HUES48 (cell line): ENCODE results near the gene ANP32B.

ENCODE experiments used
- H3K27ac ChIP-seq: one replicate; pipeline ENCODE4 v1.7.0; 2013; ENCODE audit warnings: low read depth, low read length, inconsistent platforms
- H3K27me3 ChIP-seq: 2 replicates; pipeline ENCODE4 v1.6.1; 2013; ENCODE audit warnings: mild to moderate bottlenecking, low read length; ENCODE audit not compliant: control insufficient read depth, insufficient read depth
- H3K36me3 ChIP-seq: 2 replicates; pipeline ENCODE4 v1.6.1; 2013; ENCODE audit warnings: low read length; ENCODE audit not compliant: control insufficient read depth, insufficient read depth
- H3K4me1 ChIP-seq: 2 replicates; pipeline ENCODE4 v1.6.1; 2013; ENCODE audit warnings: mild to moderate bottlenecking, low read length; ENCODE audit not compliant: control insufficient read depth, insufficient read depth
- H3K4me3 ChIP-seq: 2 replicates; pipeline ENCODE4 v1.5.1; 2013; ENCODE audit warnings: mild to moderate bottlenecking, low read depth, low read length
- H3K9ac ChIP-seq: 2 replicates; pipeline ENCODE4 v1.6.1; 2013; ENCODE audit warnings: mild to moderate bottlenecking, low read depth, low read length, moderate library complexity
- H3K9me3 ChIP-seq: 2 replicates; pipeline ENCODE4 v1.6.1; 2013; ENCODE audit warnings: low read length; ENCODE audit not compliant: control insufficient read depth, insufficient read depth

Gene ANP32B

GRCh38 chr9:97982683-97983588 lies at the start of gene ANP32B:
Gene ANP32B (plus strand): TSS chr9:97983341. CDS start chr9:97983556, 215 bp downstream.
- H3K27ac ChIP-seq: peak within 1 kb of the TSS; percentile 75
- peak within 1 kb of the TSS; percentile 70 for H3K4me3 ChIP-seq
- H3K9me3 ChIP-seq: no peaks in the 10 kb centered on the region
- H3K36me3 ChIP-seq: no peaks in the 10 kb centered on the region
- peaks cover 7% of the 10 kb centered on the region; the same call in 1 of the 2 replicates for H3K4me1 ChIP-seq
- H3K9ac ChIP-seq: peak within 1 kb of the TSS; percentile 89
- H3K27me3 ChIP-seq: peaks cover 84% of the 10 kb centered on the region

GRCh38 chr9:97934321-97935115 lies 48.6 kb upstream of the ANP32B start:
- Histone ChIP-seq H3K27me3 (peaks cover 56% of the 10 kb centered on the region), H3K4me3 (no peak overlapping the region), H3K4me1 (0 out of 2 replicates have a peak, but pooled peaks cover 4% of the 10 kb centered on the region), H3K36me3 (no peaks in the 10 kb centered on the region), H3K9me3 (no peaks in the 10 kb centered on the region), H3K9ac (no peak overlapping the region), H3K27ac (no peak overlapping the region)

GRCh38 chr9:97935276-97935675 lies 47.9 kb upstream of the ANP32B start:
- no peak overlapping the region for H3K9ac ChIP-seq
- no peaks in the 10 kb centered on the region for H3K9me3 ChIP-seq
- H3K4me1 ChIP-seq: 0 out of 2 replicates have a peak, but pooled peaks cover 4% of the 10 kb centered on the region
- no peak overlapping the region for H3K4me3 ChIP-seq
- H3K27me3 ChIP-seq: peaks cover 63% of the 10 kb centered on the region
- no peaks in the 10 kb centered on the region for H3K36me3 ChIP-seq
- H3K27ac ChIP-seq: no peak overlapping the region

- Histone ChIP-seq H3K4me1 (0 out of 2 replicates have a peak, but pooled peaks cover 4% of the 10 kb centered on the region), H3K27me3 (peaks cover 65% of the 10 kb centered on the region)
Measured at GRCh38 chr9:97936998-97937397, 46.1 kb upstream of the ANP32B start.

DNA sequence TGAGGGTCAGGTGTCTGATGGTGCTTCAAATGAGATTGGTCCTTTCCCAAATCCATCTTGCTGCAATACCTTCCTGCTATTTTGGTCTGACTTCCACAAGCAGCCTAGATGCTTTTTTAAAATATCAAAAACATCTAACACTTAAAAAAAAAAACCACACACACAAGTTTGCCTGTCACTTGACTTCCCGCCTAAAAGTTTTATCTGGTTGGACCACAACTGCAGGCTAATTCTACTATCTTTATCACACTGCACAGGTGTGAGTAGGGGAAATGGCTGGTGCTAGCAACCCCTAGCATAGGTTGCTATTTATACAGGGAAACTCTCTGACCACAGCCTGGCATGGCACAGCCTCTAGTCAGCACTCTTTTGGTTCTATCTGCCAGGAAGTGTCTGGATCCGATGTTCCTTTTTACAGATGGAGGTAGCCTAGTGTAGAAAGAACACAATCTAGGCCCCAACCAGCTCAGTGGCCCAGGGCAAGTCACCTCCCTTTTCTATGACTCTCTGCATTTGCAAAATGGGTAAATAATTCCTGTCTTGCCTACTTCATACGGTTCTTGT lies 45.0 kb upstream of the ANP32B start, which contains the start of gene HEMGN:
Gene HEMGN, minus strand, starts transcription at position 92 of the 564 bp plus-strand sequence. Its CDS starts 36 bp downstream, at position 56.
- Histone ChIP-seq H3K4me3 (no peak within 1 kb of the TSS), H3K27ac (no peak within 1 kb of the TSS), H3K27me3 (peaks cover 67% of the 10 kb centered on the region), H3K9me3 (no peaks in the 10 kb centered on the region), H3K4me1 (0 out of 2 replicates have a peak, but pooled peaks cover 4% of the 10 kb centered on the region), H3K36me3 (no peaks in the 10 kb centered on the region), H3K9ac (no peak within 1 kb of the TSS)

More at GRCh38 chr9:97936998-97937397, 46.1 kb upstream of the ANP32B start:
- Histone ChIP-seq H3K36me3 (no peaks in the 10 kb centered on the region), H3K9ac (no peak overlapping the region), H3K27ac (no peak overlapping the region), H3K9me3 (no peaks in the 10 kb centered on the region), H3K4me3 (no peak overlapping the region)

DNA sequence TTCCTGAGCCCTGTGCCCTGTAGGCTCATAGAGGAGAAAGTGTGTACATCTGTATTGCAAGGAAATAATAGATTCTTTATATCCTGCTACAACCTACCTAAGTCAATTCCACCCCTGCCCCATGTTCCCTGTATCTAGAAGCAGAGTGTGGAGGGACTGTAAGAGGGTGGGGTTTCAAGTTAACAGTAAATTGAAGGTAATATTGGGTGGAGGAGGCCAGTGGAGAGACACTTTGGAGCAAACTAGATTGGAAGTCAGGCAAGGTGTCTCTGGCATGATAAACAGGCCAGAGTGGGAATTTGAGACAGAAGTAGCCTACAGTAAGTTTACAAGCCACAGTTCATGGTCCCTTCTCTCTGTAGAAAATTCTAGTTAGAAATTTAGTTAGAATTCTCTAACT lies 42.9 kb upstream of the ANP32B start:
- Histone ChIP-seq H3K9me3 (no peaks in the 10 kb centered on the region), H3K36me3 (no peaks in the 10 kb centered on the region), H3K27ac (no peak overlapping the region), H3K9ac (no peak overlapping the region), H3K4me3 (no peak overlapping the region), H3K27me3 (peaks cover 78% of the 10 kb centered on the region), H3K4me1 (no peaks in the 10 kb centered on the region)

- Histone ChIP-seq H3K4me1 (no peaks in the 10 kb centered on the region), H3K36me3 (no peaks in the 10 kb centered on the region), H3K27ac (no peak overlapping the region), H3K9me3 (no peaks in the 10 kb centered on the region), H3K9ac (no peak overlapping the region), H3K27me3 (peaks cover 73% of the 10 kb centered on the region), H3K4me3 (no peak overlapping the region)
Measured at GRCh38 chr9:97940741-97941140, 42.4 kb upstream of the ANP32B start.

- H3K9me3 ChIP-seq: no peaks in the 10 kb centered on the region
- no peak overlapping the region for H3K4me3 ChIP-seq
- H3K27ac ChIP-seq: no peak overlapping the region
- no peaks in the 10 kb centered on the region for H3K36me3 ChIP-seq
- no peaks in the 10 kb centered on the region for H3K4me1 ChIP-seq
- peaks cover 67% of the 10 kb centered on the region for H3K27me3 ChIP-seq
- no peak overlapping the region for H3K9ac ChIP-seq
Measured at GRCh38 chr9:97941323-97941722, 41.8 kb upstream of the ANP32B start.

DNA sequence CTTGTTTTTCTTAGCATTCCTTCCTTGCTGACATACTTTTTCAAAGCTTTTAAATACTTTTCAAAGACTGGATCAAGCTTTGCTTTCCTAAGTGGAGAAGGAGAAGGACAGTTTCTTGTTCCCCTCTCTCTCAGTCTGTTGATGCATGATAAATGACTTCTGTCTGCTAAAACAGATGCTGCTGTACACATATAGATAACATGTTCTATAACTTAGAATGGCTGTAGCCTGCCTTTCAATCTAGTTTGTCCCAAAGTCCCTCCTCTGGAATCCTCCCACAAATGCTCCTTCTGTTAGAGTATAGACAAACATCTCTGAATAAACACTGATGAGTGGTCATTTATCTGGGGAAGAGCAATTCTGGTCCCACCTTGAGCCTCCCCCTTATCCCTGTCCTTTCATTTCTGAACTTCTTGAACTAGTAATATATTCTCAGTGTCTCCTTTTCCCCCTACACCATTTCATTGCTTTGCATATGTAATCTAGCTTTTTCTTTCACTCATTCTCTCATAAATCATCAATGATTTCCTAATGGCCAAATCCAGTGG lies 39.8 kb upstream of the ANP32B start:
- Histone ChIP-seq H3K36me3 (no peaks in the 10 kb centered on the region), H3K27ac (no peak overlapping the region), H3K4me1 (no peaks in the 10 kb centered on the region), H3K27me3 (peaks cover 55% of the 10 kb centered on the region), H3K9ac (no peak overlapping the region), H3K4me3 (no peak overlapping the region), H3K9me3 (no peaks in the 10 kb centered on the region)

DNA sequence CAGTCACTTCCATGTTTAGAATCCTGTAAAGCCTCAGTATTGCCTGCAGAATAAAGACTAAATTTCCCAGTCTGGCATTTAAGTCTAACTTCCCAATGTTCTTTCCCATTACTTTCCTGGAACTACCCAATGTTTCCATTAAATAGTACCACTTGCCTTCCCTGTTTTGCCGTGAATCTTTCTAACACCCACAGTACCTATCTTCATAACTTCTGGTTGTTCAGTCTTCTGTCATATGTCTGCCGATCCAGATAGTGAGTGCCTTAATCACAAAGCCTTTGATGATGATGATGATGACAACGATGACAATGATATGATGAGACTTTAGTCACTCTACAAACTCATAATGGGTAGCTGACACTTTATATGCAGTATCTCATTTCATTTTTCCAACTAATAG lies 38.5 kb upstream of the ANP32B start:
- Histone ChIP-seq H3K9me3 (no peaks in the 10 kb centered on the region), H3K4me3 (no peak overlapping the region), H3K36me3 (no peaks in the 10 kb centered on the region), H3K4me1 (no peaks in the 10 kb centered on the region), H3K27ac (no peak overlapping the region), H3K9ac (no peak overlapping the region), H3K27me3 (peaks cover 43% of the 10 kb centered on the region)
